HCT116 (cell line): ENCODE results near the gene HDAC11. TPM values are rescaled to one million over a fixed set of nuclear protein-coding genes. Genes with fewer than 3 reads are reported as not detected.

Source experiments
- ATAC-seq: fragments of 200-7000 bp; cut with Tn5 transposase; 2 replicates; pipeline ENCODE4 v1.9.1; 2020; ENCODE audit warnings: mild to moderate bottlenecking, moderate library complexity
- BruUV-seq: library from RNA; stranded (reverse); fragments of 400-500 nt; replicated peaks from 2 replicates; lab custom pipeline; 2021; lab: Mats Ljungman, UMichigan
- CTCF ChIA-PET: fragments of 300-600 bp; sonication (Branson Sonifier 250); formaldehyde crosslinking; loops from one replicate; lab custom pipeline; 2021; ENCODE audit warnings: antibody characterized with exemption; lab: Charles Lee
- POLR2A ChIA-PET: fragments of 300-600, 350-600 bp; sonication (Branson Sonifier 250); formaldehyde crosslinking; loops from one replicate; lab custom pipeline; 2021; ENCODE audit warnings: antibody characterized with exemption; lab: Charles Lee
- RAD21 ChIA-PET, 2 experiments: fragments of 300-600 bp; sonication (Branson Sonifier 250); formaldehyde crosslinking; loops; one replicate each; lab custom pipeline; 2023; ENCODE audit warnings: low total read pairs in 2 of 2; ENCODE audit not compliant: uncharacterized antibody in 2 of 2, unreplicated experiment in 2 of 2, low non-redundant PET in 1 of 2; lab: Charles Lee
- DNase-seq: peaks from one replicate; pipeline ENCODE4 v3.0.0-alpha.2; 2010; ENCODE audit warnings: low read depth, low spot score
- H2AFZ ChIP-seq: fragments of 200-600 bp; shearing (Covaris generic), sonication (generic); 2 replicates; pipeline ENCODE4 v1.6.1; 2017; ENCODE audit warnings: low read depth, mixed run types, mixed read lengths, antibody characterized with exemption, low read length; ENCODE audit not compliant: poor library complexity, severe bottlenecking
- H3K27ac ChIP-seq: 2 replicates; pipeline ENCODE4 v1.5.1; 2012; ENCODE audit warnings: low read depth, low read length
- H3K27me3 ChIP-seq: fragments of 200-600 bp; sonication (generic); 2 replicates; pipeline ENCODE4 v1.6.1; 2016; ENCODE audit warnings: mixed run types, low read length, mixed read lengths; ENCODE audit not compliant: insufficient read depth
- H3K36me3 ChIP-seq, 2 experiments: fragments of 200-500 bp in 1 of 2; fragments of 200-600 bp in 1 of 2; sonication (Bioruptor generic) in 1 of 2; sonication (generic) in 1 of 2; 2 replicates each; pipeline versions ENCODE4 v1.5.1 to v1.6.1; 2014 to 2016; ENCODE audit warnings: low read length in 2 of 2, inconsistent platforms in 1 of 2, mixed read lengths in 1 of 2, mixed run types in 1 of 2; ENCODE audit not compliant: insufficient read depth in 2 of 2, control insufficient read depth in 1 of 2
- H3K4me1 ChIP-seq, 2 experiments: fragments of 200-600 bp in 1 of 2; sonication (generic) in 1 of 2; 2 replicates each; pipeline versions ENCODE4 v1.5.1 to v1.6.1; 2012 to 2017; ENCODE audit warnings: low read length in 2 of 2, inconsistent platforms in 1 of 2, mild to moderate bottlenecking in 1 of 2, mixed read lengths in 1 of 2, mixed run types in 1 of 2, moderate library complexity in 1 of 2; ENCODE audit not compliant: insufficient read depth in 2 of 2, control insufficient read depth in 1 of 2
- H3K4me2 ChIP-seq: fragments of 200-600 bp; sonication (generic); 2 replicates; pipeline ENCODE4 v1.6.1; 2017; ENCODE audit warnings: mixed run types, low read length, mixed read lengths
- H3K4me3 ChIP-seq, 2 experiments: fragments of 200-600 bp in 1 of 2; sonication (generic) in 1 of 2; replicated peaks in 1 of 2; 2 replicates each; pipeline ENCODE4 v1.5.1; 2011 to 2016; ENCODE audit warnings: low read length in 2 of 2, control low read depth in 1 of 2, low read depth in 1 of 2, mild to moderate bottlenecking in 1 of 2, mixed read lengths in 1 of 2, mixed run types in 1 of 2
- H3K79me2 ChIP-seq: fragments of 200-600 bp; sonication (generic); 2 replicates; pipeline ENCODE4 v1.6.1; 2017; ENCODE audit warnings: mild to moderate bottlenecking, mixed run types, low read length, moderate library complexity, mixed read lengths; ENCODE audit not compliant: insufficient read depth
- H3K9ac ChIP-seq: fragments of 200-600 bp; sonication (generic); 2 replicates; pipeline ENCODE4 v1.6.1; 2016; ENCODE audit warnings: low read length, mixed read lengths
- H3K9me2 ChIP-seq: fragments of 200-600 bp; sonication (generic), shearing (Covaris generic); 2 replicates; pipeline ENCODE4 v1.6.1; 2017; ENCODE audit warnings: mixed run types, mild to moderate bottlenecking, moderate library complexity; ENCODE audit not compliant: insufficient read depth
- H3K9me3 ChIP-seq, 2 experiments: fragments of 200-500 bp in 1 of 2; fragments of 200-600 bp in 1 of 2; sonication (Bioruptor generic) in 1 of 2; sonication (generic) in 1 of 2; 2 replicates each; pipeline ENCODE4 v1.6.1; 2014 to 2017; ENCODE audit warnings: low read length in 2 of 2, mixed read lengths in 2 of 2, inconsistent platforms in 1 of 2, low read depth in 1 of 2, mild to moderate bottlenecking in 1 of 2, mixed run types in 1 of 2, moderate library complexity in 1 of 2; ENCODE audit not compliant: control insufficient read depth in 1 of 2, insufficient read depth in 1 of 2
- H4K20me1 ChIP-seq: fragments of 200-600 bp; sonication (generic), shearing (Covaris generic); 2 replicates; pipeline ENCODE4 v1.6.1; 2017; ENCODE audit warnings: mixed run types, mild to moderate bottlenecking, moderate library complexity; ENCODE audit not compliant: insufficient read depth
- CEBPB ChIP-seq: IDR thresholded peaks from 2 replicates; pipeline ENCODE4 v1.6.1; 2012; ENCODE audit warnings: low read depth
- EGR1 ChIP-seq: IDR thresholded peaks from 2 replicates; pipeline ENCODE4 v1.6.1; 2012; ENCODE audit warnings: low read depth
- EZH2phosphoT487 ChIP-seq: fragments of 200-600 bp; IDR thresholded peaks from 2 replicates; pipeline ENCODE4 v1.6.1; 2018; ENCODE audit warnings: antibody characterized with exemption, borderline replicate concordance
- POLR2A ChIP-seq: IDR thresholded peaks from 2 replicates; pipeline ENCODE4 v1.7.0; 2011; ENCODE audit warnings: borderline replicate concordance; ENCODE audit not compliant: insufficient read depth, insufficient read length; ENCODE audit errors: extremely low read depth
- RAD21 ChIP-seq: IDR thresholded peaks from 2 replicates; pipeline ENCODE4 v1.6.1; 2012; ENCODE audit warnings: low read depth, mild to moderate bottlenecking
- SRF ChIP-seq: IDR thresholded peaks from 2 replicates; pipeline ENCODE4 v1.6.1; 2012; ENCODE audit warnings: low read depth
- TCF7L2 ChIP-seq: IDR thresholded peaks from 2 replicates; pipeline ENCODE4 v1.7.0; 2011; ENCODE audit warnings: borderline replicate concordance, inconsistent platforms; ENCODE audit not compliant: insufficient read depth, insufficient read length; ENCODE audit errors: extremely low read depth
- YY1 ChIP-seq: IDR thresholded peaks from 2 replicates; pipeline ENCODE4 v1.6.1; 2011; ENCODE audit warnings: low read length, low read depth, moderate library complexity, mild to moderate bottlenecking; ENCODE audit not compliant: insufficient replicate concordance; ENCODE audit errors: extremely low read depth
- ZFX ChIP-seq: fragments of 450-650 bp; IDR thresholded peaks from 2 replicates; pipeline ENCODE4 v1.6.1; 2017
- intact Hi-C: fragments of 100-400 bp; cut with micrococcal nuclease; formaldehyde crosslinking; loops from 2 replicates; pipeline ENCODE4 v1.10.0; 2022
- total RNA-seq: library from RNA; stranded (reverse); gene quantifications from one replicate; pipeline ENCODE4 v1.2.1, GENCODE V29; 2021; ENCODE audit not compliant: unreplicated experiment
- TF ChIP-seq, protein P1 (sequence below): IDR thresholded peaks from 2 replicates; pipeline ENCODE4 v1.6.1; 2012

The HDAC11 gene
- total RNA-seq, 1 experiment from 2014 or later = 16.1 TPM

DNA sequence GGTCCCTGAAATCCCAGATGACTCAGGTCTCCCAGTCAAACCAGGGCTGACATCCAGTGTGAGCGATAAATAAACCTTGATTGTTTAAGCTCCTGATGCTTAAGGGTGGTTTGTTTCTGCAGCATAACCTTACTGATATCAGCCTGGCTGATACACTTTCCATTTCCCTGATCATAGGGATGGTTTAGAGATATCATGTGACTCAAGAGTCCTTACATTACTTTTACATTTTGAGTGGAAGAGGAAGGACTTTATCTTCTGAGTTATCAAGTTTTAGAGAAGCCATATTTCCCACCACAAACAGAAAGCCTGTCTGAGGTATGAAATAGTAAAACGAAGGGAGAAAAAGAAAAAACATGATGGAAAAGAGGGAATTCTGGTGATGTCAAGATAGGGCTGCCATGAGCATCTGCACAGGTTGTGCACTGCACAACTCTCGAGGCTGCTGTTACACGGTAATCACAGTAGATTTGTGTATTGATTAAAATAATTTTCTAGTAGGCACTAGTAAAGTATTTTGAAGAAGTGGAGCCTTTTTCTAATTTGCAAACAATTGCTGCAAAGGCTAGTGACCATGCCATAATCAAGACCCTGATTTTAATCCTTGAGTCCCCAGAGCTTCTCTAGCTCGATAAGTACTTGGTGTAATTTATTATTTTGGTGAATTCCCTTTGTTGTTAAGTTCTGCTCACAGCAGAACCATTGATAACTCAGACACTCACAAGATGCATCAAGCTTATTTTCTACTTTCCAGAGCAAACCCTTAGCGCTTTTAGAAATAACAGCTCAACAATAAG lies 34.7 kb downstream of the HDAC11 start:
- ChIA-PET CTCF (interaction anchor here (1.2 kb wide), 1 partner anchor 133 kb away, joined by 6 read pairs; no protein-coding TSS in a partner anchor), RAD21 (no interaction called here), POLR2A (interaction anchor here (0.9 kb wide), 1 partner anchor 11 kb away, joined by 3 read pairs; no protein-coding TSS in a partner anchor)
- Histone ChIP-seq H3K27ac (no peak overlapping the region), H3K9me3 (no peaks in the 10 kb centered on the region), H3K9ac (0 out of 2 replicates have a peak overlapping the region, but pooled peaks have one; percentile 38), H3K79me2 (no peaks in the 10 kb centered on the region), H3K9me2 (no peaks in the 10 kb centered on the region), H3K27me3 (no peaks in the 10 kb centered on the region), H3K4me2 (peak overlapping the region; percentile 74), H4K20me1 (no peaks in the 10 kb centered on the region), H3K4me1 (peaks cover 17 to 20% of the 10 kb centered on the region in 2 experiments), H3K4me3 (no peak overlapping the region), H3K36me3 (no peaks in the 10 kb centered on the region), H2AFZ (no peak overlapping the region)
- intact Hi-C loops = no loop called here
- DNase-seq = no peak
- no TSS peak for BruUV-seq
- ATAC-seq = no peak
- TF ChIP-seq EZH2phosphoT487 (no peak), POLR2A (no peak), CEBPB (no peak), TCF7L2 (no peak)

DNA sequence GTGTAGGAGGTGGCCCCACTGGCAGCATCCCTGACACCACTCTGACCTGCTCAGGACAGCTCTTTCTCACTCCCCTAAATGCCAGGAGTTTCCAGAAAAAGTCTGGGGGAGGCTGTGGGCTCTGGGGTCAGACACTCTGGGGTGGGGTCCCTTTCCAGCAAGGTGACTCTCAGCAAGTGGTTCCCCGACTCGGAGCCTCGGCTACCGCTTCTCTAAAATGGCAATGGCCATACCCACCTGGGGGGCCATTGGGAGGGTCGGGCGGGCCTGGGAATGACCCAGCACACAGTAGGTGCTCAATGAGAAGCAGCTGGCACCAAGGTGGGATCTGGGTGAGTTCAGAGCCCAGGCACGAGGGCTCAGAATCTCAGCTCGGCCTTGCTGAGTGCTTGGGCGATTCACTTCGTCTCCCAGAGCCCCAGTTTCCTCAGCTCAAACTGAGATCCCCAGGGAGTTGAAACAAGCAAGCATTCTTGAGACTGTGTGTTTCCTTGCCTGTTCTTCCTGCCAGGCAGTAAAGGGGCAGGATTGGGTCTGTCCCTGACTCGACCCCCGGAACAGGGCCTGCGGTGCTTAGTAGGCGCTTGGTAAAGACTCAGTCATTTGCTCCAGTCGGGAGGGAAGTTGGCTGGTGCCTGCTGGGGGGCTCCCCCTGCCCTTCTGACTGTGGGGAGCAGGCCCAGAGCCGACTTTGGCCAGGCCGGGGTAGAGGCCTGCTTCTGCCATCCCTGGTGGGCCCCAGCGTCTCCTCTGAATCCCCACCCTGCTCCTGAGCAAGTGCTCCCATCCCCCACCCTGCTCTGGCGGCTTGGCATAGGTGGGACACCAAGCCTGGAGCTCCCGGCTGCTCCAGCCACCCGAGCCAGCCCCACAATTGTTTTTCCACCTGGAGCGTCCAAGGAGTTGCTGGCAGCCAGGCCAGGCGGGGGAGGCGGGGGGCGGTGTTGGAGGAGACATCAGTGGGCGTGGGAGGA lies 36.0 kb downstream of the HDAC11 start:
- Histone ChIP-seq H3K4me1 (peaks cover 17 to 20% of the 10 kb centered on the region in 2 experiments), H3K27ac (no peak overlapping the region), H3K9me2 (no peaks in the 10 kb centered on the region), H3K4me2 (no peak overlapping the region), H3K27me3 (no peaks in the 10 kb centered on the region), H3K36me3 (no peaks in the 10 kb centered on the region), H2AFZ (no peak overlapping the region), H3K4me3 (no peak overlapping the region), H3K9me3 (no peaks in the 10 kb centered on the region), H4K20me1 (no peaks in the 10 kb centered on the region), H3K79me2 (no peaks in the 10 kb centered on the region), H3K9ac (no peak overlapping the region)
- no peak for DNase-seq
- intact Hi-C loops = no loop called here
- no TSS peak for BruUV-seq
- TF ChIP-seq, protein P1, sequence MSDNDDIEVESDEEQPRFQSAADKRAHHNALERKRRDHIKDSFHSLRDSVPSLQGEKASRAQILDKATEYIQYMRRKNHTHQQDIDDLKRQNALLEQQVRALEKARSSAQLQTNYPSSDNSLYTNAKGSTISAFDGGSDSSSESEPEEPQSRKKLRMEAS = no peak
- TF ChIP-seq CEBPB = no peak
- TF ChIP-seq EGR1 = no peak
- TF ChIP-seq SRF = no peak
- no peak for TF ChIP-seq ZFX
- TF ChIP-seq YY1 = no peak
- TF ChIP-seq RAD21 = no peak
- no peak for ATAC-seq
- ChIA-PET POLR2A (no interaction called here), CTCF (interaction anchor here (1.0 kb wide), 1 partner anchor 132 kb away, joined by 3 read pairs; no protein-coding TSS in a partner anchor), RAD21 (no interaction called here)
